ENCODE measurements around the gene SATB2. TPM values are rescaled to one million over a fixed set of nuclear protein-coding genes. Genes with fewer than 3 reads are reported as not detected.

The SATB2 gene
- total RNA-seq, 1 experiment from 2014 or later: 11.2 TPM

DNA sequence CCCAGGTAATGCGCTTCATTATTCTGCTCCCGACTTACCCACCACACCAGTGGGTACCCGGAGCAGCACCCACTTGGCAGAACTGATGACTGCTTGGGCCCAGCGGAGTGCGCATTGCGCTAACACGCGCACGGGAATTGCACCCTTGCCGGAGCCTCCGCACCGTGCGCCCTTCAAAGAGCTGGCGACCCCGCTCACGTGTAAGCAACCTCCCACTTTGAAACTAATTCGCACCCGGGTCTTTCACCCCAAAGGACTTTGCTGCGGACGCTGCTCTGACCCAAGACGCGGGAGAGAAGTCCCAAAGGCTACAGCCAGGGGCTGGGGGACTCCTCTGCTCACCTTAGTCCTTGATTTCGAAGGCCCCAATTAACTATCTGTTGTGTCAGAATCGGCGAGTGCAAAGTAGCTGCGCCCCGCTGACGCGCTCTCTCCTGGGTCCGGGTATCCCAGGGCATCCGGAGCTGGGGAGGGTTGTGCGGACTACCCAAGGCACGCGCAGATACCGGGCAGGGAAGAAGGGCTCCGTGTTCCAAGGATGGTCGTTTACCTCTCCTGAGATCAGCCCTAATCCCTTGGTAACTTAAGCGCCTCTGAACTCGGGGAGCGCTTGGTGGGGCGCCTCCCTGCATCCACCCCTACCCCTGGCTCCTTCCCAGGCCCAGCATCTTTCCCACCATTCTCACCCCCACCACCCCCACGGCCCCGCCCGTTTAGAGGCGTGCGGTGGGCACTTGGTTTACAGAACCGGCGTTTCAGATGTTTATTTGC lies 13.1 kb upstream of the SATB2 start:
- H3K4me1 Mint-ChIP-seq (ENCODE audit: low read depth, unreplicated experiment): no peaks in the 10 kb centered on the region
- no peaks in the 10 kb centered on the region for H3K36me3 Mint-ChIP-seq (ENCODE audit: insufficient read depth, unreplicated experiment)
- no peaks in the 10 kb centered on the region for H3K9me3 Mint-ChIP-seq (ENCODE audit: low read depth, unreplicated experiment)
- H3K27me3 Mint-ChIP-seq (ENCODE audit: unreplicated experiment): peaks cover 28% of the 10 kb centered on the region
- CTCF ChIA-PET: interaction anchor here (1.4 kb wide), 1 partner anchor 11 kb away, joined by 4 read pairs; no protein-coding TSS in a partner anchor
- no peak overlapping the region for H3K4me3 Mint-ChIP-seq (ENCODE audit: low read depth, unreplicated experiment)
- no peak for DNase-seq
- H3K27ac Mint-ChIP-seq (ENCODE audit: unreplicated experiment): no peak overlapping the region
- no TSS peak for BruUV-seq (replicated peaks)
- intact Hi-C loops (cut with micrococcal nuclease; ENCODE audit: unreplicated experiment): no loop called here
- TF ChIP-seq, protein P1, sequence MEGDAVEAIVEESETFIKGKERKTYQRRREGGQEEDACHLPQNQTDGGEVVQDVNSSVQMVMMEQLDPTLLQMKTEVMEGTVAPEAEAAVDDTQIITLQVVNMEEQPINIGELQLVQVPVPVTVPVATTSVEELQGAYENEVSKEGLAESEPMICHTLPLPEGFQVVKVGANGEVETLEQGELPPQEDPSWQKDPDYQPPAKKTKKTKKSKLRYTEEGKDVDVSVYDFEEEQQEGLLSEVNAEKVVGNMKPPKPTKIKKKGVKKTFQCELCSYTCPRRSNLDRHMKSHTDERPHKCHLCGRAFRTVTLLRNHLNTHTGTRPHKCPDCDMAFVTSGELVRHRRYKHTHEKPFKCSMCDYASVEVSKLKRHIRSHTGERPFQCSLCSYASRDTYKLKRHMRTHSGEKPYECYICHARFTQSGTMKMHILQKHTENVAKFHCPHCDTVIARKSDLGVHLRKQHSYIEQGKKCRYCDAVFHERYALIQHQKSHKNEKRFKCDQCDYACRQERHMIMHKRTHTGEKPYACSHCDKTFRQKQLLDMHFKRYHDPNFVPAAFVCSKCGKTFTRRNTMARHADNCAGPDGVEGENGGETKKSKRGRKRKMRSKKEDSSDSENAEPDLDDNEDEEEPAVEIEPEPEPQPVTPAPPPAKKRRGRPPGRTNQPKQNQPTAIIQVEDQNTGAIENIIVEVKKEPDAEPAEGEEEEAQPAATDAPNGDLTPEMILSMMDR (IDR thresholded peaks at IDR 0.05; ENCODE audit: unreplicated experiment): no peak

DNA sequence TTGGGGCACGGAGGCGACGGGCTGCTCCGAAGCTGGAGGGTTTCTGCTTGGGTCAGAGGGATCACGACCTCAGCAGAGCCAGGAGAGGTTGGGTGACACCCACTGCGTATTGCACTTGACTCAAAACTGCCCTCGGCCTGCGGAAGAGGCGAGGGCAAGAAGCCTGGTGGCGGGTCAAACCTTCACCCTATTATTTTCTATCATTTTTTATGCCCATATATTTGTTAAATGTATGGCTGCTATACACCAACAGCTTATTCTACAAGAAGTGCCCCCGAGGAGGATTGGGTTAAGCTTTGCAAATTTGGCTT lies 12.6 kb upstream of the SATB2 start:
- Mint-ChIP-seq H3K4me1 (ENCODE audit: low read depth, unreplicated experiment) (no peaks in the 10 kb centered on the region), H3K9me3 (ENCODE audit: low read depth, unreplicated experiment) (no peaks in the 10 kb centered on the region), H3K36me3 (ENCODE audit: insufficient read depth, unreplicated experiment) (no peaks in the 10 kb centered on the region), H3K27me3 (ENCODE audit: unreplicated experiment) (peaks cover 33% of the 10 kb centered on the region), H3K4me3 (ENCODE audit: low read depth, unreplicated experiment) (no peak overlapping the region), H3K27ac (ENCODE audit: unreplicated experiment) (no peak overlapping the region)
- BruUV-seq (replicated peaks): no TSS peak
- DNase-seq: no peak
- intact Hi-C loops (cut with micrococcal nuclease; ENCODE audit: unreplicated experiment): no loop called here
- CTCF ChIA-PET: no interaction called here
- TF ChIP-seq, protein P1 (IDR thresholded peaks at IDR 0.05; ENCODE audit: unreplicated experiment): no peak

DNA sequence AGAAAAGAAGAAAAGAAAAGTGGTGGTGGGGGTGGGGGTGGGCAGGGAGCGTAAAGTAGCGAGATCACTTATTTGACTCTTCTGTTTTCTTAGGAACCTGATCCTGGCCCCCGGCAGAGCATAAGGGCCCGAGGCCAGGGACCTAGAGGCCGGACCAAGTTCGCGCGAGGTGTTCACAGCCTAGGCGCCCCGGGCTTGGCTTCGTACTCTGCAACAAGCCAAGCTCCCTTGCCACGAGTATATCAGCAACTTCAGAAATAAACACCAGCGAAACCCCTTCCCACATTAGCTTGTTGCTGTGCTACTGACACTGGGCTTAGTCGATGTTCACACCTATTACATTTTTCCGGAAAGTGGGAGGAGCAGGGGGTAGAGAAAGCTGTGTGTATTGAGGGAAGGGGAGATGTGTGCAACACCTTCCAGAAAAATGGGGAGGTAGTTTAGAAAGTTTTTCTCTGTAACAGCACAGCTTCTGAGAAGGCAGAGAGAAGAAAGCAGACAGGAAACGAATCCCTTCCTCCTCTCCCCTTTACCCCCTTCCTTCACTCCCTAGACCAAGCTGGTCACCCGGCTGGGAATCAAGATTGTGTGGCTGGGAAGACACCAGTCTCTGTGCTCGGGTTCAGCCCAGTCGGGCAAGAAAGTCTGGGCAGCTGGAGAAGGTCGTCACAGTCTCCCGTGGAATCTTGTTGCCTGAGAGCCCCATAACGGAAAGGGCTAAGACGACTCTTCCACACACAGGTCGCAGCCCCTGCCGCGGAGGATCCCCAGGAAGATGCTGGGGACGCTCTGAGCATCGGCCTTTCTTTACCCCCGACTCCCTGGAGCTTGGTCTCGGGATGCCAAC lies 12.0 kb upstream of the SATB2 start:
- no peak for DNase-seq
- no TSS peak for BruUV-seq (replicated peaks)
- Mint-ChIP-seq H3K36me3 (ENCODE audit: insufficient read depth, unreplicated experiment) (no peaks in the 10 kb centered on the region), H3K27ac (ENCODE audit: unreplicated experiment) (no peak overlapping the region), H3K9me3 (ENCODE audit: low read depth, unreplicated experiment) (no peaks in the 10 kb centered on the region), H3K4me1 (ENCODE audit: low read depth, unreplicated experiment) (no peaks in the 10 kb centered on the region), H3K4me3 (ENCODE audit: low read depth, unreplicated experiment) (no peak overlapping the region), H3K27me3 (ENCODE audit: unreplicated experiment) (peaks cover 38% of the 10 kb centered on the region)
- CTCF ChIA-PET: no interaction called here
- intact Hi-C loops (cut with micrococcal nuclease; ENCODE audit: unreplicated experiment): no loop called here
- TF ChIP-seq, protein P1 (IDR thresholded peaks at IDR 0.05; ENCODE audit: unreplicated experiment): no peak

DNA sequence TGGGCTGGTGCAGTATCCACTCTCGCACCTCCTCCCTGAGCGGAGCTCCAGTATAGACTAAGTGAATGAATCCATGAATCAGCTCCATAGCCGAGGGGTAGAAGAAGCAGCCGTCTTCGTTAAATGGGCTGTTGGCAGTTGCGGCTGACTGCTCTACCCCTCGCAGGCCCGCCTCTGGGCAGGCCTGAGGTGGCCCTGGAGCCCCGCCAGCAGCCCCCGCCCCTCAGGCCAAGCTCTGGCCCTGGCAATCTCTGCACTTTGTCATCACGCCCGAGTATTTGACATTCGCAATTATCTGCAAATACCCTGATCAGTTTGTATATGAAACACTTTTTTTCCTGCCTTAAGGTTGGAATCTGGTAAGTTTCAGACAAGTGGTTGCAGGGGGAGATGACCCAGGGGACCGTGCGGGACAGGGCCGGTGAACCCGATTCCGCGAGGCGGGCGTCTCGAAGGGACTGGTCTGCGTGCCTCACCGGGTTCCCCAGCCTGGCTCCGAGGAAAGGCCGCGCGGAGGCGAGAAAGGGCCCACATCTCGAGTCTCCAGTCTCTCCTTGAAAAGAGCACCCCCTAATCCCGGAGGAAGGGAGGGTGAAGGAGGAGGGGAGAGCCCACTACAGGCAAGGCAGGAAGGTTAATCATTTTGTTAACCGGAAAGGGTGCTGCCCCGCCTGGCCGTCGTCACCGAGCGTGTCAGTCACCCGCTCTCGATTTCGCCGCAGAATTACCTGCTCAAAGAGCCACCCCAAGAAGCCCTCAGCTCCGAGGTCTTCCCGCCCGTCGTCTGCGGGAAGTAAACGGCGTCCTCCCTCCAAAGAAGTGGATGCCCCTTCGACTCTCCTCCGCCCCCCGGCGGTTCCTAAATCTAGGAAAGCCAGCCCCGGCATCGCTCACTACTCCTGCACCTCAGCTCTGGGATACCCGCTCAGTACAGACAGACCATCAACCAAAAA lies 11.1 kb upstream of the SATB2 start:
- CTCF ChIA-PET: interaction anchor here (0.7 kb wide), 1 partner anchor 13 kb away, joined by 3 read pairs; no protein-coding TSS in a partner anchor
- TF ChIP-seq, protein P1 (IDR thresholded peaks at IDR 0.05; ENCODE audit: unreplicated experiment): no peak

More for the DNA sequence above, 11.1 kb upstream of the SATB2 start:
- H3K36me3 Mint-ChIP-seq (ENCODE audit: insufficient read depth, unreplicated experiment): no peaks in the 10 kb centered on the region
- no peak overlapping the region for H3K4me3 Mint-ChIP-seq (ENCODE audit: low read depth, unreplicated experiment)
- H3K27ac Mint-ChIP-seq (ENCODE audit: unreplicated experiment): no peak overlapping the region
- no peak for DNase-seq
- no peaks in the 10 kb centered on the region for H3K4me1 Mint-ChIP-seq (ENCODE audit: low read depth, unreplicated experiment)
- no peaks in the 10 kb centered on the region for H3K9me3 Mint-ChIP-seq (ENCODE audit: low read depth, unreplicated experiment)
- peaks cover 32% of the 10 kb centered on the region for H3K27me3 Mint-ChIP-seq (ENCODE audit: unreplicated experiment)
- intact Hi-C loops (cut with micrococcal nuclease; ENCODE audit: unreplicated experiment): no loop called here
- BruUV-seq (replicated peaks): no TSS peak

Measured in Calu3 (cell line).